Neural progenitor cell (in vitro differentiated cells): ENCODE data around the gene TECTB. TPM values are rescaled to one million over a fixed set of nuclear protein-coding genes. Genes with fewer than 3 reads are reported as not detected.

Experiments used
- DNase-seq: peaks from one replicate; pipeline ENCODE4 v3.0.0-alpha.2; 2016; ENCODE audit warnings: low spot score
- H2AFZ ChIP-seq: fragments of 200-600 bp; sonication (generic); replicated peaks from 2 replicates; pipeline ENCODE4 v1.6.1; 2016; ENCODE audit warnings: antibody characterized with exemption
- H3F3A ChIP-seq: fragments of 200-600 bp; sonication (generic); 2 replicates; pipeline ENCODE4 v1.6.1; 2016; ENCODE audit warnings: antibody characterized with exemption, low read depth
- H3K27ac ChIP-seq: fragments of 200-600 bp; sonication (generic); 2 replicates; pipeline ENCODE4 v1.5.1; 2016; ENCODE audit warnings: mild to moderate bottlenecking
- H3K27me3 ChIP-seq: fragments of 200-600 bp; sonication (generic); 2 replicates; pipeline ENCODE4 v1.6.1; 2016; ENCODE audit warnings: mild to moderate bottlenecking, moderate library complexity
- H3K36me3 ChIP-seq: fragments of 200-600 bp; sonication (generic); 2 replicates; pipeline ENCODE4 v1.5.1; 2016
- H3K4me1 ChIP-seq: fragments of 200-600 bp; sonication (generic); 2 replicates; pipeline ENCODE4 v1.6.1; 2016; ENCODE audit warnings: mixed run types
- H3K4me2 ChIP-seq: fragments of 200-600 bp; sonication (generic); 2 replicates; pipeline ENCODE4 v1.6.1; 2016
- H3K4me3 ChIP-seq: fragments of 200-600 bp; sonication (generic); 2 replicates; pipeline ENCODE4 v1.5.1; 2016
- H3K79me2 ChIP-seq: fragments of 200-600 bp; sonication (generic); 2 replicates; pipeline ENCODE4 v1.6.1; 2016; ENCODE audit warnings: low read depth
- H3K9ac ChIP-seq: fragments of 200-600 bp; sonication (generic); 2 replicates; pipeline ENCODE4 v1.6.1; 2016
- H3K9me3 ChIP-seq: fragments of 200-600 bp; sonication (generic); 2 replicates; pipeline ENCODE4 v1.5.1; 2016; ENCODE audit warnings: low read depth
- H4K20me1 ChIP-seq: fragments of 200-600 bp; sonication (generic); 2 replicates; pipeline ENCODE4 v1.6.1; 2016; ENCODE audit warnings: low read depth
- H3K27ac Mint-ChIP-seq: 3 replicates; pipeline ENCODE4 v1.8.0; 2021; ENCODE audit warnings: mixed read lengths
- H3K27me3 Mint-ChIP-seq: 2 replicates; pipeline ENCODE4 v1.8.0; 2022; ENCODE audit warnings: low read depth, mild to moderate bottlenecking, inconsistent platforms, moderate library complexity, mixed read lengths; ENCODE audit not compliant: insufficient read depth
- H3K36me3 Mint-ChIP-seq: 3 replicates; pipeline ENCODE4 v1.8.0; 2021; ENCODE audit warnings: mixed read lengths
- H3K4me1 Mint-ChIP-seq: 3 replicates; pipeline ENCODE4 v1.8.0; 2021; ENCODE audit warnings: mixed read lengths
- H3K4me3 Mint-ChIP-seq: 3 replicates; pipeline ENCODE4 v1.8.0; 2021; ENCODE audit warnings: mild to moderate bottlenecking, moderate library complexity, mixed read lengths
- H3K9me3 Mint-ChIP-seq: 3 replicates; pipeline ENCODE4 v1.8.0; 2020; ENCODE audit warnings: mixed read lengths
- CTCF ChIP-seq: fragments of 200-600 bp; sonication (generic); IDR thresholded peaks from 2 replicates; pipeline ENCODE4 v1.5.1; 2017; ENCODE audit warnings: antibody characterized with exemption, mild to moderate bottlenecking
- EZH2 ChIP-seq: fragments of 200-600 bp; sonication (generic); IDR thresholded peaks from 2 replicates; pipeline ENCODE4 v1.6.1; 2017; ENCODE audit warnings: antibody characterized with exemption, mild to moderate bottlenecking, moderate library complexity
- EZH2phosphoT487 ChIP-seq: fragments of 200-600 bp; sonication (generic); IDR thresholded peaks from 2 replicates; pipeline ENCODE4 v1.6.1; 2017; ENCODE audit warnings: antibody characterized with exemption
- total RNA-seq: library from RNA; depleted of rRNA; stranded (reverse); fragments of >200 nt; gene quantifications from 2 replicates; pipeline ENCODE4 v1.2.3, GENCODE V29; 2015; ENCODE audit warnings: low replicate concordance

Gene TECTB
- total RNA-seq, 1 donor from 2014 or later, result not detected

- no peak overlapping the region for H3K4me3 Mint-ChIP-seq
Observed at GRCh38 chr10:112330607-112331160, 47.5 kb downstream of the TECTB start.

DNA sequence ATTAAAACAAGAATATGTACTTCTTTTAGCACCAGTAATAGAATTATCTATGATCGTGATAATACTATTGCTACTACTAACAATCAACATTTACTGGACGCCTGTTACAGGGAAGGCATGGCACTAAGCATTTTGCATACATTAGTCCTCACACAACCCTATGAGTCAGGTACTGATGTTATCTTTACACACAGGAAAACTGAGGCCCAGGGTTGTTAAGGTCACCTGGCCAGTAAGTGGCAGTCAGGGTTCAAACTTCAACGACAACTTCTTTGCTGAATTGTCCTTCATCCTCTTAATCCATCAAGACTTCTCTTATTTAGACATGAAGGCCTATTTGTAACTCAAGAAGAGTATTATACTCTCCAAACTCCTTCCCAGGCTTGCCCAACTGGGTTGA is 48.8 kb downstream of the TECTB start:
- Histone ChIP-seq H3K4me2 (no peak overlapping the region), H3K9me3 (no peaks in the 10 kb centered on the region), H3K4me1 (peaks cover 5% of the 10 kb centered on the region), H2AFZ (no peak overlapping the region), H3K36me3 (no peaks in the 10 kb centered on the region), H3K27me3 (no peaks in the 10 kb centered on the region), H3K27ac (no peak overlapping the region), H3K4me3 (no peak overlapping the region), H3K79me2 (no peaks in the 10 kb centered on the region), H3K9ac (no peak overlapping the region), H3F3A (no peaks in the 10 kb centered on the region), H4K20me1 (no peaks in the 10 kb centered on the region)
- no peak overlapping the region for H3K4me3 Mint-ChIP-seq
- no peak overlapping the region for H3K27ac Mint-ChIP-seq
- H3K27me3 Mint-ChIP-seq, result peaks cover 2% of the 10 kb centered on the region
- no peak for TF ChIP-seq EZH2phosphoT487
- no peak for TF ChIP-seq CTCF
- no peak for TF ChIP-seq EZH2
- DNase-seq, result no peak
- peaks cover 10% of the 10 kb centered on the region for H3K4me1 Mint-ChIP-seq
- no peaks in the 10 kb centered on the region for H3K36me3 Mint-ChIP-seq
- H3K9me3 Mint-ChIP-seq, result no peaks in the 10 kb centered on the region

More at GRCh38 chr10:112330607-112331160, 47.5 kb downstream of the TECTB start:
- no peaks in the 10 kb centered on the region for H4K20me1 ChIP-seq
- Mint-ChIP-seq H3K4me1 (peaks cover 6% of the 10 kb centered on the region), H3K27me3 (peaks cover 3% of the 10 kb centered on the region), H3K36me3 (no peaks in the 10 kb centered on the region), H3K27ac (no peak overlapping the region), H3K9me3 (no peaks in the 10 kb centered on the region)
- no peaks in the 10 kb centered on the region for H3K79me2 ChIP-seq
- H3K9ac ChIP-seq, result no peak overlapping the region
- DNase-seq, result no peak
- H3K4me2 ChIP-seq, result no peak overlapping the region
- H3K36me3 ChIP-seq, result no peaks in the 10 kb centered on the region
- no peak overlapping the region for H2AFZ ChIP-seq
- H3K9me3 ChIP-seq, result no peaks in the 10 kb centered on the region
- no peak overlapping the region for H3K27ac ChIP-seq
- peaks cover 5% of the 10 kb centered on the region for H3K4me1 ChIP-seq
- H3F3A ChIP-seq, result no peaks in the 10 kb centered on the region
- TF ChIP-seq EZH2phosphoT487 (no peak), EZH2 (no peak), CTCF (no peak)
- H3K27me3 ChIP-seq, result no peaks in the 10 kb centered on the region
- H3K4me3 ChIP-seq, result no peak overlapping the region

DNA sequence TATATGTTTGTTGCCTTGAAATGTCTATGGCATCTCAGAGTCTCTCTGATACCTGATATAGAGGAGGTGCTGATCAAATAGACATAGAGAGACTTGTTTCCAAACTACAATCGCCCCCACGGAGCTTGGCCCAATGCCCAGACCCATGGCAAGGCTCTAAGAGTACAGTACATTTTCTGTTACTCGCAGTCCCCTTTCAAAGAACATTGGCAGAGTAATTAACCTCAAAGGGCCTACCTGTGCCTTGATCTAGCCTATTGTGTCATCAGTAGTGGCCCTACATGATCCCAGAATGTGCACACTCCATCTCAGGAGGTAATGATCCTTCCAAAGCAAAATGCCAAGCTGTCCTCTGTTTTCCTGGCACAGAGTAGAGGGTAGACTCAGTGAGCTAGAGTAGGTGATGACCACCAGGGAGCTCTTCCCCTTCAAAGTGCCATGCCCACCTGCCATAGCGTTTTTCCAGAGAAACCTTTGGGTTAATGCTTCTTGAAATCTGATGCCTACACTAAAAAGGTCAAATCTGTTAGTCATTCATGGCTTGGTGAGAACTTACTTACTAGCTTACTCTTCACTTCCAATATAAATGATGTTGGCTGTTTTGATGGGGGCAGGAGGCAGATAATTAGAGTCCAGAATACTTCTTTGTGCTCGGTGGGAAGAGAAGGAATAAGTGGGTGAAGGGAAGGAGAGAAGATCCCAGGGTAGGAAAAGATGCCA is 49.5 kb downstream of the TECTB start:
- Histone ChIP-seq H3K4me3 (no peak overlapping the region), H3K9me3 (no peaks in the 10 kb centered on the region), H3K9ac (no peak overlapping the region), H3F3A (no peaks in the 10 kb centered on the region), H3K27me3 (no peaks in the 10 kb centered on the region), H3K27ac (no peak overlapping the region), H4K20me1 (no peaks in the 10 kb centered on the region), H2AFZ (no peak overlapping the region), H3K4me1 (peaks cover 5% of the 10 kb centered on the region), H3K79me2 (no peaks in the 10 kb centered on the region), H3K4me2 (no peak overlapping the region), H3K36me3 (no peaks in the 10 kb centered on the region)
- TF ChIP-seq EZH2, result no peak
- no peak for TF ChIP-seq CTCF
- TF ChIP-seq EZH2phosphoT487, result no peak
- Mint-ChIP-seq H3K9me3 (no peaks in the 10 kb centered on the region), H3K4me1 (peaks cover 10% of the 10 kb centered on the region), H3K4me3 (no peak overlapping the region), H3K36me3 (no peaks in the 10 kb centered on the region), H3K27ac (no peak overlapping the region), H3K27me3 (no peaks in the 10 kb centered on the region)
- no peak for DNase-seq
